ENCODE results near the gene GARS1. TPM values are rescaled to one million over a fixed set of nuclear protein-coding genes. Genes with fewer than 3 reads are reported as not detected.

GARS1 gene
- total RNA-seq, 2 donors from 2014 or later, result 167 to 263 TPM

- DNase-seq (ENCODE audit: low spot score in 2 of 2) (peak in 1 of 2 donors; percentile 39), ATAC-seq (no peak)
- Mint-ChIP-seq H3K36me3 (no peaks in the 10 kb centered on the region), H3K27ac (no peak overlapping the region), H3K9me3 (no peaks in the 10 kb centered on the region)
Observed at GRCh38 chr7:30656006-30656957, 61.6 kb downstream of the GARS1 start.

DNA sequence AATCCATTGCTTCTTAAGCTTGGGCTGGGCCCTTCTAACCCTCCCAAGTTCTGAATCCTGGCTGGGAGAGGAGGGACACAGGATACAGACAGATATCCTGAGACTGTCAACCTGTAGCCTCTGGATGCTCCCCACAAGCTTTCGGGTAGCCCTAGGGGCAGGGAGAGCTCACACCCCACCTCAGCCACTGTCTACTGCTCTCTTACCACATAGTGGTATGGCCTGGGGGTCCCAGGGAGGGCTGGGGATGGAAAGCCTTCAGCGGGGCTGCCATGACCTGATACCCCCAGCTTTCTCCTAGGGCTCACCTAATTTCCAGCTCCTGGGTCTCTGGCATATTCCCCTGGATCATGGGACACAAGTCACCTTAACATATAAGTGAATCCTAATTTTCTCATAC is 62.5 kb downstream of the GARS1 start:
- DNase-seq (ENCODE audit: low spot score in 2 of 2) (no peak), ATAC-seq (no peak)
- Mint-ChIP-seq H3K36me3 (no peaks in the 10 kb centered on the region), H3K27ac (no peak overlapping the region), H3K9me3 (no peaks in the 10 kb centered on the region)

- ATAC-seq, result no peak
- no peak for DNase-seq (ENCODE audit: low spot score in 2 of 2)
- no peaks in the 10 kb centered on the region for H3K36me3 Mint-ChIP-seq
- H3K9me3 Mint-ChIP-seq, result no peaks in the 10 kb centered on the region
- H3K27ac Mint-ChIP-seq, result no peak overlapping the region
Observed at GRCh38 chr7:30658479-30659074, 63.9 kb downstream of the GARS1 start.

- no peak overlapping the region for H3K27ac Mint-ChIP-seq
- H3K9me3 Mint-ChIP-seq, result no peaks in the 10 kb centered on the region
- DNase-seq (ENCODE audit: low spot score in 2 of 2) (no peak), ATAC-seq (no peak)
- H3K36me3 Mint-ChIP-seq, result no peaks in the 10 kb centered on the region
Observed at GRCh38 chr7:30659312-30659711, 64.6 kb downstream of the GARS1 start.

DNA sequence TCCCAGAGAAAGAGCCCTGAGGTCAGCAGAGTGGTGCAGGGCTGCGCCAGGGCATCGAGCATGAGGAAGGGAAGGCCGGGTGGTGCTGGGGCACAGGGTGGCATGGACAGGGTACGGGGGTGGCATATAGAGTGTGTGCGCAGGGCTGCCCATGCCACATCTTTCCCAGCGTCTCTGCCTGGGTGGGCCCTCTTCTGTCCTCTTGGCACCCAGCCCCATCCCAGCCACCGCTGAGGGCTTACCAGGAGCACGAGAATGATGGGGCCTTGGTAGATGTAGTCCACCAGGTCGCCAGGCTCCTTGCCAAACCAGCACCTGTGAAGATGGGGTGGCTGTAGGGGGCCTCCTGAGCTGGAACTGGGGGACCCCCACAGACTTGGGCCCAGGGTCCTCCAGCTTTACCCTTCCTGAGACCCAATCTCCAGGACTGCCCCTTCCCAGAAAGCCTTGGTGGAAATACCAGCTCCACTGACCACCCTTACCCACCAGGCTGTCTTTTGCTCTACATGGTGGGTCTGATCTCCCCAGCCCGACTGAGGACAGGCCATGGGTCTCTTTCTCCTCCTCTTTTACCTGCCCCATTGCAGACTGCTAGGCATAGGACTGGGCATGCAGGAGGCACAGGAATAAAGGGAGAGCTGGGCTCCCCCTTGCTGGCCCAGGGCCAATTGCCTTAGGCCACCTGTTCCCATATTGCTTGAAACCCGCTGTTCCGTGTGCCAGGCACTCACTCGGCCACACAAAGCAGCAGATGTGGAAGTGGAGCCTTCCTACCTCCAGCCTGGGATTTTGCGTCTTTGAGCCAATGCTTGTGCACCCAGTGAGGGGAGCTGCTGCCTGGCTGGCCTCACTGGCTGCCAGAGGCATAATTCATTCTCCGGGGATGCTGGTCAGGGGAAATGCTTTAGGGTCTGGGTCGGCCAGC is 65.9 kb downstream of the GARS1 start:
- H3K36me3 Mint-ChIP-seq, result no peaks in the 10 kb centered on the region
- peak overlapping the region in 1 of 2 donors; percentile 68 for H3K27ac Mint-ChIP-seq

GRCh38 chr7:30661926-30662325 is 67.2 kb downstream of the GARS1 start:
- Mint-ChIP-seq H3K9me3 (no peaks in the 10 kb centered on the region), H3K27ac (no peak overlapping the region), H3K36me3 (no peaks in the 10 kb centered on the region)
- no peak for ATAC-seq
- no peak for DNase-seq (ENCODE audit: low spot score in 2 of 2)

More for the DNA sequence above, 65.9 kb downstream of the GARS1 start:
- ATAC-seq (no peak), DNase-seq (ENCODE audit: low spot score in 2 of 2) (no peak)
- H3K9me3 Mint-ChIP-seq, result no peaks in the 10 kb centered on the region

DNA sequence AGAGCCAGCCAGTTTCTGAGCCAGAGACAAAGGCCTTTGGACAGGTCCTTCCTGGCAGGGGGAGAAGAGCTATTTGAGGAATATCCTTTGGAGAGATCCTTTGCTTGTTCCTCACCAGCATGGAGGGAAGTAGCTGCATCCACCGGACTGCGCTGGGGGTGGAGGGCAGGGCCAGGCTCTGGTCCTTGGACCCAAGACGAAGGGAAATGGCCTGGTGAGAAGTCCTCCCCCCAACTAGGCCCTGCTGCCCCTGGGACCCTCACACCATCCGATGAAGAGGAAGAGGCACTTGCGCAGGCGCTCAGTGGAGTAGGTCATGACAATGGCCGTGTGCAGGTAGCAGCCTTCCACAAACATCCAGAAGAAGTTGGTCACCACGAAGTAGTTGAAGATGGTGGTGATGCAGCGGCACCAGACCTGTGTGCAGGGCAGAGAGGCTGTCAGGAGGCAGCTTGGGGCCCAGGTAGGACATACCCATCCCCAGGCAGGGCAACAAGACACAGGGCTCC is 67.8 kb downstream of the GARS1 start:
- ATAC-seq (no peak), DNase-seq (ENCODE audit: low spot score in 2 of 2) (no peak)
- Mint-ChIP-seq H3K36me3 (no peaks in the 10 kb centered on the region), H3K27ac (no peak overlapping the region), H3K9me3 (no peaks in the 10 kb centered on the region)

DNA sequence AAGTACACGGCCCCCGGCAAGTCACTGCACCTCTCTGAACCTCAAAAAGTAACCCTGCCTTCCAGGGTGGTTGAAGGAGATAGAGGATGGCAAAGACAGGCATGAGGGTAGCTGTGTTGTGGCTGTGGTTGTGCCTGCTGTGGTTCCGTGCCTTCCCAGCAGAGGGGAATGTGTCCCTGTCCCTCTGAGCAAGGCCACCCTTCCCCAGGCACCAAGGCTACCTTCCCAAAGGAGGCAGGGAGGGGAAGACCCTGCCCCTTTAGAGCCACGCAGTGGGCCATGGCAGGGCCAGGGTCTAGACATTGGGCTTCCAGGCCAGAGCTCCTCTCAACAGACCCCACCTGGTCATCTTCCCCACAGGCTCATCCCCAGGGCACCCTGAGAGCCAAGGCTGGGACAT is 68.7 kb downstream of the GARS1 start:
- DNase-seq (ENCODE audit: low spot score in 2 of 2) (no peak), ATAC-seq (no peak)
- Mint-ChIP-seq H3K9me3 (no peaks in the 10 kb centered on the region), H3K27ac (no peak overlapping the region), H3K36me3 (no peaks in the 10 kb centered on the region)

- Mint-ChIP-seq H3K27ac (no peak overlapping the region), H3K9me3 (no peaks in the 10 kb centered on the region), H3K36me3 (no peaks in the 10 kb centered on the region)
- ATAC-seq (peak in 1 of 2 donors; percentile 73), DNase-seq (ENCODE audit: low spot score in 2 of 2) (no peak)
Observed at GRCh38 chr7:30664184-30664885, 69.7 kb downstream of the GARS1 start.

GRCh38 chr7:30665043-30665442 is 70.4 kb downstream of the GARS1 start:
- Mint-ChIP-seq H3K36me3 (no peaks in the 10 kb centered on the region), H3K27ac (no peak overlapping the region), H3K9me3 (no peaks in the 10 kb centered on the region)
- ATAC-seq (no peak), DNase-seq (ENCODE audit: low spot score in 2 of 2) (no peak)

DNA sequence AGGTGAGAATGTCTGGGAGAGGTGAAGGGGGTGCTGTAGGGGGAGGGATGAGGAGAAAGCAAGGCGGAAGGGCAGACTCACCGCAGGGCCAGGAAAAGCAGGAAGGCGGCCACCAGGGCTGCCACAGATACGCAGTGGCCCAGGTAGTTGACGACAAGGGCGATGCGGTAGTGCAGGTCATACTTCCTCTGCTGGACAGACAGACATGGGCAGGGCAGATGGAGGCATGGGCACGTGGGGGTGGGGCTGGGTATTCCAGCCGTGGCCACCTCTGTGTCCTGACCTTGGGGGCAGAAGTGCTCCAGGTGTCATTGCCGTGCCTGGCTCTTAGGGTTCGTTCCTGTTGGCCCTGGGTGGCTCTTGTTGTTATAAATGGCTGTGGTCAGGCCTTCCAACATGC is 70.8 kb downstream of the GARS1 start:
- H3K36me3 Mint-ChIP-seq, result no peaks in the 10 kb centered on the region
- ATAC-seq, result no peak
- DNase-seq (ENCODE audit: low spot score in 2 of 2), result no peak
- no peaks in the 10 kb centered on the region for H3K9me3 Mint-ChIP-seq
- H3K27ac Mint-ChIP-seq, result no peak overlapping the region

DNA sequence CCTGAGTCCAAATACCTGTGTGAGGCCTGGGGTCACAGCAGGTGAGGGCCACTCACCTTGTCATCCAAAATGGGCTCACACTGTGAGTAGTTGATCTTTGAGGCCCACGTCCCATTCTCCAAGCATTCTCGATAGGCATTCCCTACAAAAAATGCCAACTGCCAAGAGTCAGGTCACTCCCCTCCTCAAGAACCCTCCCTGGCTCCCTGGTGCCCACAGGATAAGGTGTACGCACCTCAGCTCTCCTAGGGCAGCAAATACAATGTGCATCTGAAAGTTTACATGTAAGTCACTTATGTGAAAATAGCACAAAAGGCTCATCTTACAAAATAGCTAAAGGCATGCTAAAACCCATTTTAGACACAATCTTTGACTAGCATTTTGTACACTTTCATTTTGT is 72.5 kb downstream of the GARS1 start:
- Mint-ChIP-seq H3K27ac (no peak overlapping the region), H3K36me3 (no peaks in the 10 kb centered on the region), H3K9me3 (peaks cover 0 to 5% of the 10 kb centered on the region in 2 donors)
- ATAC-seq, result no peak
- no peak for DNase-seq (ENCODE audit: low spot score in 2 of 2)

GRCh38 chr7:30668102-30668501 is 73.4 kb downstream of the GARS1 start:
- H3K36me3 Mint-ChIP-seq, result no peaks in the 10 kb centered on the region
- peaks cover 0 to 5% of the 10 kb centered on the region in 2 donors for H3K9me3 Mint-ChIP-seq
- ATAC-seq, result no peak

GRCh38 chr7:30671793-30672465 is 77.3 kb downstream of the GARS1 start:
- DNase-seq (ENCODE audit: low spot score in 2 of 2), result no peak
- no peak overlapping the region for H3K27ac Mint-ChIP-seq
- H3K9me3 Mint-ChIP-seq, result peaks cover 0 to 5% of the 10 kb centered on the region in 2 donors
- no peaks in the 10 kb centered on the region for H3K36me3 Mint-ChIP-seq
- no peak for ATAC-seq

More at GRCh38 chr7:30668102-30668501, 73.4 kb downstream of the GARS1 start:
- no peak for DNase-seq (ENCODE audit: low spot score in 2 of 2)
- H3K27ac Mint-ChIP-seq, result no peak overlapping the region

DNA sequence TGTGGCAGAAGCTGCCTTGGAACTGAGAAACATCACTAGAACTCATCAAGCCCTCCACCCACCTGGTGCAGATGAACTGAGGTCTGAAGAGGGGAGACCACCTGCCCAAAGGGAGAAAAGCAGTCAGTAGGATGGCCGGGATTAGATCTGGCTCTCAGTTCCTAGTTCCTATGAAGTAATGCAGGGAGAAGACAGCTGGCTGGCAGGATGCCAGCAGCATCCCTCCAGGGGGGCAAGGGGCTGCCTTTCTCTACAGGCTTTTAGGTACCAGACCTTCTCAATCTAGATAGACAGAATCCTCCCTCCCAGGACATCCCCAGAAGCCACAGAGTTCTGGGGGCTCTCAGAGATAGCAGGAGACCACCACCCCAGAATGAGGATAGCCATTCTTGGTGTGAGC is 79.7 kb downstream of the GARS1 start:
- no peak overlapping the region for H3K27ac Mint-ChIP-seq
- no peak for ATAC-seq

GRCh38 chr7:30674876-30675275 is 80.2 kb downstream of the GARS1 start:
- no peaks in the 10 kb centered on the region for H3K36me3 Mint-ChIP-seq
- DNase-seq (ENCODE audit: low spot score in 2 of 2), result no peak
- no peak overlapping the region for H3K27ac Mint-ChIP-seq
- ATAC-seq, result no peak
- peaks cover 0 to 5% of the 10 kb centered on the region in 2 donors for H3K9me3 Mint-ChIP-seq

More for the DNA sequence above, 79.7 kb downstream of the GARS1 start:
- Mint-ChIP-seq H3K36me3 (no peaks in the 10 kb centered on the region), H3K9me3 (peaks cover 0 to 5% of the 10 kb centered on the region in 2 donors)
- no peak for DNase-seq (ENCODE audit: low spot score in 2 of 2)
